Esophagus squamous epithelium (tissue), 4 donors: Measurements from ENCODE around the gene TMEM120B.

Source experiments
- POLR2A ChIP-seq, 4 donors: fragments of 450-650 bp; IDR thresholded peaks; one replicate each; pipeline ENCODE4 v1.6.1; 2017; ENCODE audit warnings: antibody characterized with exemption in 4 of 4, mild to moderate bottlenecking in 4 of 4, moderate library complexity in 3 of 4
- TF ChIP-seq, protein P1 (sequence below), 6 experiments: fragments of 450-650 bp in 4 of 6; fragments of 200-600 bp in 2 of 6; sonication (generic) in 2 of 6; IDR thresholded peaks; one replicate each; pipeline ENCODE4 v1.5.1; 2016 to 2019; ENCODE audit warnings: antibody characterized with exemption in 6 of 6, mild to moderate bottlenecking in 4 of 6, moderate library complexity in 4 of 6

DNA sequence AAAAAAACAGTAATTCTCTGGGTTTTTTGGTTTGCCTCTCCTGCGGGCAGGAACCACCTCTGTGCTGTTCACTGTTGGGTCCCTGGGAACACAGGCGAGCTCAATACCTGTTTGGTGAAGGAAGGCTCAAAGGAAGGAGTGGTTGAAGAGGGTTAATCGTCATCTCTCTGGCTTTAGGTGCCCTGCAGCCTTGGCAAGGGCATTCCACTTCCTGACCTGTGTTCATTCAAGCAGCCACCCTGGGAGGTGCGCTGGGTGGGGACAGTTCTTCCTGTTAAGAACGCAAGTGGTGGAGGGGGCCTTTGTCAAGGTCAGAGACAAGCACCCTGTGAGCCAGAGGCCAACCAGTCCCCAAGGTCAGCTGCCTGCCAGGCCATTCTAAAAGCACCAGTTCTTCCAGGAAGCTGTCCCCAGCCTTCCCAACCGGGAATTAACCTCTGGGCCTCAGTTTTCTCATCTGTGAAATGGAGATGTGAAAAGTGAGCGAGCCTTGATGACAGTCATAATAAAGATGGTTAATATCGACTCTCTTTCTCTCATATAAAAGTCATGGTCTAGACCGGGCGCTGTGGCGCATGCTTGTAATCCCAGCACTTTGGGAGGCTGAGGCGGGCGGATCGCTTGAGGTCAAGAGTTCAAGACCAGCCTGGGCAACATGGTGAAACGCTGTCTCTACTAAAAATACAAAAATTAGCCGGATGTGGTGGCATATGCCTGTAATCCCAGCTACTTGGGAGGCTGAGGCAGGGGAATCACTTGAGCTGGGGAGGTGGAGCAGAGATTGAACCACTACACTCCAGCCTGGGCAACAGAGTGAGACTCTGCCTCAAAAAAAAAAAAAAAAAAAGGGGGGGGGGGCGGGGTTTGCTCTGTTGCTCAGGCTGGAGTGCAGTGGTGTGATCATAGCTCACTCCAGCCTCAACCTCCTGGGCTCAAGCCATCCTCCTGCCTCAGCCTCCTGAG, 74.8 kb downstream of the TMEM120B start:
- TF ChIP-seq, protein P1, sequence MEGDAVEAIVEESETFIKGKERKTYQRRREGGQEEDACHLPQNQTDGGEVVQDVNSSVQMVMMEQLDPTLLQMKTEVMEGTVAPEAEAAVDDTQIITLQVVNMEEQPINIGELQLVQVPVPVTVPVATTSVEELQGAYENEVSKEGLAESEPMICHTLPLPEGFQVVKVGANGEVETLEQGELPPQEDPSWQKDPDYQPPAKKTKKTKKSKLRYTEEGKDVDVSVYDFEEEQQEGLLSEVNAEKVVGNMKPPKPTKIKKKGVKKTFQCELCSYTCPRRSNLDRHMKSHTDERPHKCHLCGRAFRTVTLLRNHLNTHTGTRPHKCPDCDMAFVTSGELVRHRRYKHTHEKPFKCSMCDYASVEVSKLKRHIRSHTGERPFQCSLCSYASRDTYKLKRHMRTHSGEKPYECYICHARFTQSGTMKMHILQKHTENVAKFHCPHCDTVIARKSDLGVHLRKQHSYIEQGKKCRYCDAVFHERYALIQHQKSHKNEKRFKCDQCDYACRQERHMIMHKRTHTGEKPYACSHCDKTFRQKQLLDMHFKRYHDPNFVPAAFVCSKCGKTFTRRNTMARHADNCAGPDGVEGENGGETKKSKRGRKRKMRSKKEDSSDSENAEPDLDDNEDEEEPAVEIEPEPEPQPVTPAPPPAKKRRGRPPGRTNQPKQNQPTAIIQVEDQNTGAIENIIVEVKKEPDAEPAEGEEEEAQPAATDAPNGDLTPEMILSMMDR (IDR thresholded peaks at IDR 0.05): no peak
- TF ChIP-seq POLR2A (IDR thresholded peaks at IDR 0.05): no peak
